ENCODE data around the gene SPIN2A. TPM values are rescaled to one million over a fixed set of nuclear protein-coding genes. Genes with fewer than 3 reads are reported as not detected.
"Not testable (repeated sequence)": the region's sequence is repeated elsewhere in the genome, so short reads cannot be mapped to it uniquely, and the experiment has no call there.

Gene SPIN2A
- total RNA-seq, 1 donor from 2014 or later: 0.69 TPM

DNA sequence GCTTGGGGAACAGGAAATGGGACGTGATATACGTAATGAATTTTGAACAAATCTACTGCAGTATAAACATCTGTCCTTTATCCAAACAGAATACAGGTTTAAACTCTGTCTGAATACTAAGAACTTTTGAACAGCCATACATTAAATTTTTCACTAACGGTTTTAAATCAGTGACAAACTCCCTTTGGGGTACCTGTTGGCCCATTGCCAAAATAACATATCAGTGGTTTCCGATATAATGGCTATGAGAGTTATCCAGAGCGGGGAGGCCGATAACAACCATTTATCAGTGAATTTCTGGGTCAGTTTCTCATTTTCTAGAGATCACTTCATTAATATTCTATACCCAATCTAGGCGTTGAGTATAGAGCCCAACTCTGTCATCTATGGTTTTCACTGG lies 5.2 kb downstream of the SPIN2A start:
- Histone ChIP-seq H3K27me3 (no peaks in the 10 kb centered on the region), H3K27ac (no peak overlapping the region), H3K36me3 (no peaks in the 10 kb centered on the region), H3K9me3 (no peaks in the 10 kb centered on the region), H3K4me1 (no peaks in the 10 kb centered on the region), H3K4me3 (no peak overlapping the region)
- TF ChIP-seq, protein P1, sequence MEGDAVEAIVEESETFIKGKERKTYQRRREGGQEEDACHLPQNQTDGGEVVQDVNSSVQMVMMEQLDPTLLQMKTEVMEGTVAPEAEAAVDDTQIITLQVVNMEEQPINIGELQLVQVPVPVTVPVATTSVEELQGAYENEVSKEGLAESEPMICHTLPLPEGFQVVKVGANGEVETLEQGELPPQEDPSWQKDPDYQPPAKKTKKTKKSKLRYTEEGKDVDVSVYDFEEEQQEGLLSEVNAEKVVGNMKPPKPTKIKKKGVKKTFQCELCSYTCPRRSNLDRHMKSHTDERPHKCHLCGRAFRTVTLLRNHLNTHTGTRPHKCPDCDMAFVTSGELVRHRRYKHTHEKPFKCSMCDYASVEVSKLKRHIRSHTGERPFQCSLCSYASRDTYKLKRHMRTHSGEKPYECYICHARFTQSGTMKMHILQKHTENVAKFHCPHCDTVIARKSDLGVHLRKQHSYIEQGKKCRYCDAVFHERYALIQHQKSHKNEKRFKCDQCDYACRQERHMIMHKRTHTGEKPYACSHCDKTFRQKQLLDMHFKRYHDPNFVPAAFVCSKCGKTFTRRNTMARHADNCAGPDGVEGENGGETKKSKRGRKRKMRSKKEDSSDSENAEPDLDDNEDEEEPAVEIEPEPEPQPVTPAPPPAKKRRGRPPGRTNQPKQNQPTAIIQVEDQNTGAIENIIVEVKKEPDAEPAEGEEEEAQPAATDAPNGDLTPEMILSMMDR (IDR thresholded peaks at IDR 0.05): no peak
- ATAC-seq (no peak), DNase-seq (no peak)
- intact Hi-C loops (cut with DNase I): no loop called here

DNA sequence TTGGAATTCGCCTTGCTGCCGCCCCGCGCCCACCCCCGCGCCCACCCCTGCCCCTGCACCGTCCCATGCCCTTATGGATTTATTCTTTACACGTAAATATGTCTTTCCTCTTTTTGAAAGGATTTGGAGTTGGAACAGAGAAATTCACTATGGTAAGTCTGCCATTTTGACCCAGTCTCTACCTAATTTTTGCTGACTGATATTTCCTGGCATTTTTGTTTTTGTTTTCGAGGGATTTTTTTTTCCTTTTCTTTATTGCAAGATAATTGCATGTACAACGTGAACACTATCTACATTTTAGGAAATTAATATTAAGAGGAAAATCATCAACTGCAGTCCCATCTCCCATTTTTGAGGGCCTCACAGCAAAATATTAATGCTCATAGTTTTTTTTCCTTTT lies 15.4 kb downstream of the SPIN2A start:
- peak overlapping the region; percentile 75 for H3K27ac ChIP-seq

GRCh38 chrX:57121162-57121755 lies 15.9 kb downstream of the SPIN2A start, which contains the start of gene SPIN2B:
Gene SPIN2B (minus strand): TSS chrX:57121548.
- TF ChIP-seq, protein P1 (IDR thresholded peaks at IDR 0.05): no peak
- Histone ChIP-seq H3K4me3 (peak within 1 kb of the TSS; percentile 69), H3K36me3 (no peaks in the 10 kb centered on the region), H3K4me1 (no peaks in the 10 kb centered on the region), H3K27me3 (no peaks in the 10 kb centered on the region), H3K27ac (peak within 1 kb of the TSS; percentile 75), H3K9me3 (no peaks in the 10 kb centered on the region)
- intact Hi-C loops (cut with DNase I): no loop called here
- ATAC-seq: peak; percentile 100
- DNase-seq: peak; percentile 89

More for the DNA sequence above, 15.4 kb downstream of the SPIN2A start:
- H3K4me1 ChIP-seq: no peaks in the 10 kb centered on the region
- H3K4me3 ChIP-seq: peak overlapping the region; percentile 69
- TF ChIP-seq, protein P1 (IDR thresholded peaks at IDR 0.05): no peak
- intact Hi-C loops (cut with DNase I): no loop called here
- H3K9me3 ChIP-seq: no peaks in the 10 kb centered on the region
- no peaks in the 10 kb centered on the region for H3K27me3 ChIP-seq
- no peak for DNase-seq
- no peak for ATAC-seq
- no peaks in the 10 kb centered on the region for H3K36me3 ChIP-seq

- H3K4me1 ChIP-seq; intact Hi-C loops (cut with DNase I); H3K27me3 ChIP-seq; H3K9me3 ChIP-seq; DNase-seq; H3K36me3 ChIP-seq: not testable (repeated sequence)
- Histone ChIP-seq H3K4me3 (peak overlapping the region; percentile 69), H3K27ac (peak overlapping the region; percentile 75)
- peak; percentile 5 for ATAC-seq
Measured at GRCh38 chrX:57120619-57121161, 16.5 kb downstream of the SPIN2A start.

- Histone ChIP-seq H3K27ac (no peak overlapping the region), H3K4me3 (no peak overlapping the region), H3K36me3 (no peaks in the 10 kb centered on the region), H3K27me3 (no peaks in the 10 kb centered on the region), H3K9me3 (no peaks in the 10 kb centered on the region), H3K4me1 (no peaks in the 10 kb centered on the region)
- TF ChIP-seq, protein P1 (IDR thresholded peaks at IDR 0.05): no peak
- ATAC-seq (no peak), DNase-seq (no peak)
- intact Hi-C loops (cut with DNase I): no loop called here
Measured at GRCh38 chrX:57119416-57119815, 17.8 kb downstream of the SPIN2A start.

- H3K27ac ChIP-seq; H3K4me3 ChIP-seq; H3K27me3 ChIP-seq; H3K36me3 ChIP-seq; ATAC-seq; intact Hi-C loops (cut with DNase I); H3K9me3 ChIP-seq; H3K4me1 ChIP-seq; DNase-seq: not testable (repeated sequence)
Measured at GRCh38 chrX:57117566-57117965, 19.6 kb downstream of the SPIN2A start.
